ENCODE data around the gene RSU1. TPM values are rescaled to one million over a fixed set of nuclear protein-coding genes. Genes with fewer than 3 reads are reported as not detected.
"Not testable (repeated sequence)": the region's sequence is repeated elsewhere in the genome, so short reads cannot be mapped to it uniquely, and the experiment has no call there.

The RSU1 gene
- total and polyA plus RNA-seq, 2 donors (not counting 3 experiments of a cell fraction or from before 2014, with no cell fraction given), result 80.2 to 104 TPM

GRCh38 chr10:16828114-16828568 lies 10.9 kb upstream of the RSU1 start:
- ChIA-PET CTCF (interaction anchor here (0.8 to 1.9 kb wide), 8 partner anchors 11 to 601 kb away, joined by 3 to 14 read pairs (median 5); partner anchors contain the start of gene RSU1), POLR2A (no interaction called here)
- H3K9me3 ChIP-seq (replicated peaks; ENCODE audit: control insufficient read depth, insufficient read depth, low read length), result no peaks in the 10 kb centered on the region
- H3K79me2 ChIP-seq (ENCODE audit: control insufficient read depth, insufficient read depth, low read length), result no peaks in the 10 kb centered on the region
- H3K4me2 ChIP-seq (ENCODE audit: insufficient read depth, low read length), result peak overlapping the region; percentile 48
- TF ChIP-seq MYC (IDR thresholded peaks at IDR 0.05; ENCODE audit: low read depth, low read length), result no peak
- TF ChIP-seq, protein P1, sequence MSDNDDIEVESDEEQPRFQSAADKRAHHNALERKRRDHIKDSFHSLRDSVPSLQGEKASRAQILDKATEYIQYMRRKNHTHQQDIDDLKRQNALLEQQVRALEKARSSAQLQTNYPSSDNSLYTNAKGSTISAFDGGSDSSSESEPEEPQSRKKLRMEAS (IDR thresholded peaks at IDR 0.05; ENCODE audit: insufficient read depth, insufficient read length), result no peak
- TF ChIP-seq, protein P2, sequence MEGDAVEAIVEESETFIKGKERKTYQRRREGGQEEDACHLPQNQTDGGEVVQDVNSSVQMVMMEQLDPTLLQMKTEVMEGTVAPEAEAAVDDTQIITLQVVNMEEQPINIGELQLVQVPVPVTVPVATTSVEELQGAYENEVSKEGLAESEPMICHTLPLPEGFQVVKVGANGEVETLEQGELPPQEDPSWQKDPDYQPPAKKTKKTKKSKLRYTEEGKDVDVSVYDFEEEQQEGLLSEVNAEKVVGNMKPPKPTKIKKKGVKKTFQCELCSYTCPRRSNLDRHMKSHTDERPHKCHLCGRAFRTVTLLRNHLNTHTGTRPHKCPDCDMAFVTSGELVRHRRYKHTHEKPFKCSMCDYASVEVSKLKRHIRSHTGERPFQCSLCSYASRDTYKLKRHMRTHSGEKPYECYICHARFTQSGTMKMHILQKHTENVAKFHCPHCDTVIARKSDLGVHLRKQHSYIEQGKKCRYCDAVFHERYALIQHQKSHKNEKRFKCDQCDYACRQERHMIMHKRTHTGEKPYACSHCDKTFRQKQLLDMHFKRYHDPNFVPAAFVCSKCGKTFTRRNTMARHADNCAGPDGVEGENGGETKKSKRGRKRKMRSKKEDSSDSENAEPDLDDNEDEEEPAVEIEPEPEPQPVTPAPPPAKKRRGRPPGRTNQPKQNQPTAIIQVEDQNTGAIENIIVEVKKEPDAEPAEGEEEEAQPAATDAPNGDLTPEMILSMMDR (IDR thresholded peaks at IDR 0.05; ENCODE audit: extremely low read depth in 1 of 2, insufficient read depth in 1 of 2, low read depth in 1 of 2, low read length in 2 of 2), result peak; percentile 35 to 39
- TF ChIP-seq EZH2 (IDR thresholded peaks at IDR 0.05; ENCODE audit: borderline replicate concordance, low read depth, low read length, severe bottlenecking), result no peak
- TF ChIP-seq POLR2AphosphoS5 (IDR thresholded peaks at IDR 0.05; ENCODE audit: insufficient read depth, low read depth, low read length), result no peak
- DNase-seq (ENCODE audit: low read depth, low spot score) (peak; percentile 93), FAIRE-seq (peak; percentile 76)
- intact Hi-C loops (cut with micrococcal nuclease) (loop anchor here (1.0 to 5.0 kb wide), 11 partner anchors 15 to 1044 kb away; partner anchors contain the start of gene VIM), dilution Hi-C loops (cut with MboI; ENCODE audit: extremely low pct_ligation_motif_present, low sequenced_read_pairs) (no loop called here)
- H3K4me1 ChIP-seq (ENCODE audit: control insufficient read depth, extremely low read depth, insufficient read depth, low read length), result peaks cover 34% of the 10 kb centered on the region
- no peaks in the 10 kb centered on the region for H4K20me1 ChIP-seq (replicated peaks; ENCODE audit: control insufficient read depth, extremely low read depth, insufficient read depth, low read length)
- no TSS peak for BruUV-seq (replicated peaks)
- H3K9ac ChIP-seq (replicated peaks; ENCODE audit: extremely low read depth, insufficient read depth, low read length), result peak overlapping the region; percentile 49
- H3K27ac ChIP-seq (ENCODE audit: insufficient read depth, low read depth, low read length), result peak overlapping the region; percentile 71
- no peak overlapping the region for H2AFZ ChIP-seq (ENCODE audit: low read depth, low read length)
- H3K4me3 ChIP-seq (replicated peaks in 1 of 3; ENCODE audit: insufficient read depth in 1 of 3, low read depth in 1 of 3, low read length in 3 of 3), result peak overlapping the region in 1 of 3 experiments; percentile 51
- no peaks in the 10 kb centered on the region for H3K27me3 ChIP-seq (ENCODE audit: control insufficient read depth in 2 of 2, insufficient read depth in 2 of 2, low read length in 2 of 2)
- no peaks in the 10 kb centered on the region for H3K36me3 ChIP-seq (ENCODE audit: control insufficient read depth in 2 of 2, extremely low read depth in 1 of 2, insufficient read depth in 2 of 2, low read length in 2 of 2)
- no peaks in the 10 kb centered on the region for H3K9me1 ChIP-seq (replicated peaks; ENCODE audit: control insufficient read depth, extremely low read depth, insufficient read depth, low read length)

- H3K79me2 ChIP-seq (ENCODE audit: control insufficient read depth, insufficient read depth, low read length); H3K9me3 ChIP-seq (replicated peaks; ENCODE audit: control insufficient read depth, insufficient read depth, low read length); H3K9me1 ChIP-seq (replicated peaks; ENCODE audit: control insufficient read depth, extremely low read depth, insufficient read depth, low read length); H2AFZ ChIP-seq (ENCODE audit: low read depth, low read length); H3K27me3 ChIP-seq (ENCODE audit: control insufficient read depth in 2 of 2, insufficient read depth in 2 of 2, low read length in 2 of 2); H3K36me3 ChIP-seq (ENCODE audit: control insufficient read depth in 2 of 2, extremely low read depth in 1 of 2, insufficient read depth in 2 of 2, low read length in 2 of 2); FAIRE-seq; BruUV-seq (replicated peaks); H4K20me1 ChIP-seq (replicated peaks; ENCODE audit: control insufficient read depth, extremely low read depth, insufficient read depth, low read length); dilution Hi-C loops (cut with MboI; ENCODE audit: extremely low pct_ligation_motif_present, low sequenced_read_pairs); H3K27ac ChIP-seq (ENCODE audit: insufficient read depth, low read depth, low read length); POLR2A ChIA-PET: not testable (repeated sequence)
- peak overlapping the region; percentile 48 for H3K4me2 ChIP-seq (ENCODE audit: insufficient read depth, low read length)
- H3K4me1 ChIP-seq (ENCODE audit: control insufficient read depth, extremely low read depth, insufficient read depth, low read length), result peaks cover 28% of the 10 kb centered on the region
- DNase-seq (ENCODE audit: low read depth, low spot score), result peak; percentile 26
- CTCF ChIA-PET, result interaction anchor here (0.9 to 1.9 kb wide), 4 partner anchors 10 to 602 kb away, joined by 3 to 14 read pairs (median 4); partner anchors contain the start of gene RSU1
- peak overlapping the region in 1 of 3 experiments; percentile 51 for H3K4me3 ChIP-seq (replicated peaks in 1 of 3; ENCODE audit: insufficient read depth in 1 of 3, low read depth in 1 of 3, low read length in 3 of 3)
- H3K9ac ChIP-seq (replicated peaks; ENCODE audit: extremely low read depth, insufficient read depth, low read length), result peak overlapping the region; percentile 21
- intact Hi-C loops (cut with micrococcal nuclease), result loop anchor here (5.0 kb wide), 1 partner anchor 1045 kb away; no protein-coding TSS in a partner anchor
Measured at GRCh38 chr10:16827474-16827873, 10.2 kb upstream of the RSU1 start.
